ENCODE data around the gene U2AF2. TPM values are rescaled to one million over a fixed set of nuclear protein-coding genes. Genes with fewer than 3 reads are reported as not detected.

The U2AF2 gene
- total RNA-seq, 1 experiment from 2014 or later: 321 TPM

DNA sequence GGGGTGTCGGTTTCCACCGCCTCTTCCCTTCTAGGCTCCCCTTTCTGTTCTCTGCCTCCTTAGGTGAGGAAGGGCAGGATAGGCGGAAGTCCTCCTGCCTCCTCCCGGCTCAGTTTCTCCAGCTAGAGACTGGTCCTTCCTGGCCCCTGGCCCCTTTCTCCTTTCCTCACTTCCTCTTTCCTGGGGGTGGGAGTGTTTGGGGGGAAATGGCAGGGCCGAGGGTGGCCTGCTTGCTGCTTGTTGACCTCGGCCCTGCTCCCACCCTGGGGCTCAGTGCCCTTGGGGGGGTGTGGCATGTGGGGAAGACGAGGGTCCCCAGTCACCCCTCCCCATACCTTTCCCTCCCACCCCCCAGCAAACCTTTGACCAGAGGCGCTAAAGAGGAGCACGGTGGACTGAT, 5.0 kb downstream of the U2AF2 start:
- Histone ChIP-seq H3K4me2 (ENCODE audit: insufficient read depth, insufficient read length, low read length) (no peak overlapping the region), H3K14ac (ENCODE audit: insufficient read depth, low read length) (no peak overlapping the region), H3T11ph (ENCODE audit: low read length) (no peak overlapping the region), H3K79me1 (ENCODE audit: insufficient read depth, low read depth, low read length, poor library complexity, severe bottlenecking) (no peaks in the 10 kb centered on the region), H3K23me2 (ENCODE audit: insufficient read length, low read depth, low read length, poor library complexity, severe bottlenecking) (peaks cover 11% of the 10 kb centered on the region), H2BK5ac (ENCODE audit: insufficient read length, low read length) (no peak overlapping the region), H3K9ac (ENCODE audit: extremely low read depth, insufficient read length, low read length) (no peak overlapping the region), H3K18ac (ENCODE audit: insufficient read length, low read depth, low read length) (no peak overlapping the region), H3K4ac (ENCODE audit: low read depth, low read length) (no peak overlapping the region), H2BK20ac (ENCODE audit: low read depth, low read length, poor library complexity, severe bottlenecking) (no peak overlapping the region), H3K9me3 (ENCODE audit: control insufficient read depth, low read depth, low read length) (no peaks in the 10 kb centered on the region), H4K91ac (ENCODE audit: insufficient read length, low read depth, low read length) (no peak overlapping the region), H4K8ac (replicated peaks; ENCODE audit: insufficient read length, low read depth, low read length) (no peak overlapping the region), H3K79me2 (ENCODE audit: insufficient read depth, low read length) (peaks cover 50% of the 10 kb centered on the region), H2BK12ac (ENCODE audit: insufficient read length, low read depth, low read length) (no peak overlapping the region), H2AFZ (ENCODE audit: low read length) (no peak overlapping the region), H3K56ac (ENCODE audit: insufficient read length, low read depth, low read length) (no peak overlapping the region), H3K4me1 (ENCODE audit: insufficient read depth, low read length) (peaks cover 7% of the 10 kb centered on the region; the same call in 1 of the 2 replicates), H3K27me3 (ENCODE audit: insufficient read depth, low read length) (no peaks in the 10 kb centered on the region), H2BK120ac (ENCODE audit: low read depth, low read length, poor library complexity, severe bottlenecking) (no peak overlapping the region), H4K5ac (ENCODE audit: insufficient read length, low read depth, low read length) (no peak overlapping the region), H3K23ac (ENCODE audit: insufficient read length, low read depth, low read length) (no peak overlapping the region), H3K27ac (ENCODE audit: insufficient read length, low read depth, low read length) (no peak overlapping the region), H2BK15ac (ENCODE audit: low read depth, low read length) (no peak overlapping the region), H2AK5ac (ENCODE audit: insufficient read length, low read length) (no peak overlapping the region), H4K20me1 (ENCODE audit: control insufficient read depth, insufficient read depth, insufficient read length) (no peaks in the 10 kb centered on the region)
- peak overlapping the region in 1 of 2 experiments; percentile 66; a peak in 2 of 5 replicates for H3K4me3 Mint-ChIP-seq
- H3K36me3 Mint-ChIP-seq (ENCODE audit: insufficient read depth in 1 of 3, low read depth in 3 of 3): peaks cover 52 to 82% (median 67%) of the 10 kb centered on the region in 3 experiments
- H3K4me1 Mint-ChIP-seq: peaks cover 23 to 29% of the 10 kb centered on the region in 2 experiments
- no peaks in the 10 kb centered on the region for H3K27me3 Mint-ChIP-seq (ENCODE audit: low read depth)
- no peak for DNase-seq
- WGBS (ENCODE audit: extremely low coverage, insufficient read length, low lambda C conversion rate): no CpG with 5 or more reads among the region's 9 CpGs
- TF ChIP-seq, protein P1, sequence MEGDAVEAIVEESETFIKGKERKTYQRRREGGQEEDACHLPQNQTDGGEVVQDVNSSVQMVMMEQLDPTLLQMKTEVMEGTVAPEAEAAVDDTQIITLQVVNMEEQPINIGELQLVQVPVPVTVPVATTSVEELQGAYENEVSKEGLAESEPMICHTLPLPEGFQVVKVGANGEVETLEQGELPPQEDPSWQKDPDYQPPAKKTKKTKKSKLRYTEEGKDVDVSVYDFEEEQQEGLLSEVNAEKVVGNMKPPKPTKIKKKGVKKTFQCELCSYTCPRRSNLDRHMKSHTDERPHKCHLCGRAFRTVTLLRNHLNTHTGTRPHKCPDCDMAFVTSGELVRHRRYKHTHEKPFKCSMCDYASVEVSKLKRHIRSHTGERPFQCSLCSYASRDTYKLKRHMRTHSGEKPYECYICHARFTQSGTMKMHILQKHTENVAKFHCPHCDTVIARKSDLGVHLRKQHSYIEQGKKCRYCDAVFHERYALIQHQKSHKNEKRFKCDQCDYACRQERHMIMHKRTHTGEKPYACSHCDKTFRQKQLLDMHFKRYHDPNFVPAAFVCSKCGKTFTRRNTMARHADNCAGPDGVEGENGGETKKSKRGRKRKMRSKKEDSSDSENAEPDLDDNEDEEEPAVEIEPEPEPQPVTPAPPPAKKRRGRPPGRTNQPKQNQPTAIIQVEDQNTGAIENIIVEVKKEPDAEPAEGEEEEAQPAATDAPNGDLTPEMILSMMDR (conservative IDR thresholded peaks at IDR 0.05): no peak
- no peaks in the 10 kb centered on the region; a peak in 1 of 5 replicates for H3K9me3 Mint-ChIP-seq
- peak overlapping the region in 2 of 3 experiments; percentile 90 to 92; a peak in 4 of 7 replicates for H3K27ac Mint-ChIP-seq
